ENCODE results near the gene EMC10. TPM values are rescaled to one million over a fixed set of nuclear protein-coding genes. Genes with fewer than 3 reads are reported as not detected.

The EMC10 gene
- total RNA-seq, 1 donor from 2014 or later = 97.7 TPM

- Histone ChIP-seq H3K9me3 (replicated peaks) (no peaks in the 10 kb centered on the region), H3K4me3 (no peak overlapping the region), H3K27ac (replicated peaks) (no peak overlapping the region), H3K4me1 (peaks cover 41% of the 10 kb centered on the region), H3K27me3 (ENCODE audit: low read depth) (no peaks in the 10 kb centered on the region), H3K36me3 (peaks cover 57% of the 10 kb centered on the region)
- no peak for TF ChIP-seq CTCF (IDR thresholded peaks at IDR 0.05; ENCODE audit: borderline replicate concordance)
- DNase-seq = no peak
- intact Hi-C loops (cut with micrococcal nuclease) = no loop called here
Measured at GRCh38 chr19:50481351-50482149, 5.2 kb downstream of the EMC10 start.

DNA sequence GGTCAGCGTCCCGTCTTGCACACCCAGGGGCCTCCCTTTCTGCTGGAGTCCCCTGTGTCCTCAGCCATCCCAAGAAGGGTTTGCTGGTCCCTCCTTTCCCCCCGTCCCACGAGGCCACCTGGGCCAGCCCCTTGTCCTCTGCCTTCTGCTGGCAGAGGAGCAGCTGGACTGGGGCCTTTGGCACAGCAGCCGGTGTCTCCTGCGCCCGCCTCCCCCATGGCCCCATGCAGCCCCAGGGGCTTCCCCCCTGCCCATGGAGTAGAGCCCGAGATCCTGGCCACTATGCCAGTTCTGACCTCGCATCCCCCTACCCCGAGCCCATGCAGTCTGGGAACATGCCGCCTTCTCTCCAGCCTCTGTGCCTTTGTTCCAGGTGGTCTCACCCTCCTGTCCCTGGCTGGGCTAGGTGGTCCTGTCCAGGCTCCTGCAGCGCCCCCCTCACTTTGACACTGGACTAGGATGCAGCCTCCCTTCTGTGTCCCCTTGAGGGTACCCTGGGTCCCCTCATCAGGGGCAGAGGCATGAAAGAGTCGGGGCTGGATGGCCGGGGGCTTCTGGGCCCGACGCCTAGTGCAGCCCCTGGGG is 6.1 kb downstream of the EMC10 start:
- Histone ChIP-seq H3K27me3 (ENCODE audit: low read depth) (peaks cover 2% of the 10 kb centered on the region), H3K27ac (replicated peaks) (no peak overlapping the region), H3K36me3 (peaks cover 57% of the 10 kb centered on the region), H3K9me3 (replicated peaks) (no peaks in the 10 kb centered on the region), H3K4me1 (peaks cover 33% of the 10 kb centered on the region), H3K4me3 (no peak overlapping the region)
- intact Hi-C loops (cut with micrococcal nuclease) = no loop called here
- no peak for TF ChIP-seq CTCF (IDR thresholded peaks at IDR 0.05; ENCODE audit: borderline replicate concordance)
- DNase-seq = no peak

GRCh38 chr19:50482916-50483315 is 6.6 kb downstream of the EMC10 start:
- no peaks in the 10 kb centered on the region for H3K9me3 ChIP-seq (replicated peaks)
- H3K27ac ChIP-seq (replicated peaks) = no peak overlapping the region
- intact Hi-C loops (cut with micrococcal nuclease) = no loop called here
- H3K36me3 ChIP-seq = peaks cover 55% of the 10 kb centered on the region
- H3K4me3 ChIP-seq = no peak overlapping the region
- no peak for DNase-seq
- H3K4me1 ChIP-seq = peaks cover 28% of the 10 kb centered on the region
- H3K27me3 ChIP-seq (ENCODE audit: low read depth) = peaks cover 6% of the 10 kb centered on the region
- TF ChIP-seq CTCF (IDR thresholded peaks at IDR 0.05; ENCODE audit: borderline replicate concordance) = no peak

- TF ChIP-seq CTCF (IDR thresholded peaks at IDR 0.05; ENCODE audit: borderline replicate concordance) = no peak
- intact Hi-C loops (cut with micrococcal nuclease) = no loop called here
- peaks cover 6% of the 10 kb centered on the region for H3K27me3 ChIP-seq (ENCODE audit: low read depth)
- peaks cover 1% of the 10 kb centered on the region for H3K9me3 ChIP-seq (replicated peaks)
- H3K36me3 ChIP-seq = peaks cover 32% of the 10 kb centered on the region
- H3K27ac ChIP-seq (replicated peaks) = no peak overlapping the region
- H3K4me1 ChIP-seq = peaks cover 12% of the 10 kb centered on the region
- no peak overlapping the region for H3K4me3 ChIP-seq
- DNase-seq = no peak
Measured at GRCh38 chr19:50485284-50485955, 9.1 kb downstream of the EMC10 start.

GRCh38 chr19:50486823-50487515 is 10.7 kb downstream of the EMC10 start:
- TF ChIP-seq CTCF (IDR thresholded peaks at IDR 0.05; ENCODE audit: borderline replicate concordance) = peak; percentile 42
- peaks cover 28% of the 10 kb centered on the region for H3K4me1 ChIP-seq
- H3K36me3 ChIP-seq = peaks cover 17% of the 10 kb centered on the region
- peaks cover 5% of the 10 kb centered on the region for H3K9me3 ChIP-seq (replicated peaks)
- intact Hi-C loops (cut with micrococcal nuclease) = no loop called here
- no peak for DNase-seq
- no peak overlapping the region for H3K4me3 ChIP-seq
- H3K27ac ChIP-seq (replicated peaks) = no peak overlapping the region
- H3K27me3 ChIP-seq (ENCODE audit: low read depth) = peaks cover 6% of the 10 kb centered on the region
